LNCAP (cell line): Measurements from ENCODE around the gene DNAJA3.

Experiments
- TF ChIP-seq, protein P1 (sequence below): fragments of 450-650 bp; IDR thresholded peaks from 2 replicates; pipeline ENCODE4 v1.5.1; 2017; ENCODE audit warnings: mild to moderate bottlenecking

DNAJA3 gene

GRCh38 chr16:4442371-4442770 is 16.7 kb downstream of the DNAJA3 start:
- TF ChIP-seq, protein P1, sequence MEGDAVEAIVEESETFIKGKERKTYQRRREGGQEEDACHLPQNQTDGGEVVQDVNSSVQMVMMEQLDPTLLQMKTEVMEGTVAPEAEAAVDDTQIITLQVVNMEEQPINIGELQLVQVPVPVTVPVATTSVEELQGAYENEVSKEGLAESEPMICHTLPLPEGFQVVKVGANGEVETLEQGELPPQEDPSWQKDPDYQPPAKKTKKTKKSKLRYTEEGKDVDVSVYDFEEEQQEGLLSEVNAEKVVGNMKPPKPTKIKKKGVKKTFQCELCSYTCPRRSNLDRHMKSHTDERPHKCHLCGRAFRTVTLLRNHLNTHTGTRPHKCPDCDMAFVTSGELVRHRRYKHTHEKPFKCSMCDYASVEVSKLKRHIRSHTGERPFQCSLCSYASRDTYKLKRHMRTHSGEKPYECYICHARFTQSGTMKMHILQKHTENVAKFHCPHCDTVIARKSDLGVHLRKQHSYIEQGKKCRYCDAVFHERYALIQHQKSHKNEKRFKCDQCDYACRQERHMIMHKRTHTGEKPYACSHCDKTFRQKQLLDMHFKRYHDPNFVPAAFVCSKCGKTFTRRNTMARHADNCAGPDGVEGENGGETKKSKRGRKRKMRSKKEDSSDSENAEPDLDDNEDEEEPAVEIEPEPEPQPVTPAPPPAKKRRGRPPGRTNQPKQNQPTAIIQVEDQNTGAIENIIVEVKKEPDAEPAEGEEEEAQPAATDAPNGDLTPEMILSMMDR, result no peak

DNA sequence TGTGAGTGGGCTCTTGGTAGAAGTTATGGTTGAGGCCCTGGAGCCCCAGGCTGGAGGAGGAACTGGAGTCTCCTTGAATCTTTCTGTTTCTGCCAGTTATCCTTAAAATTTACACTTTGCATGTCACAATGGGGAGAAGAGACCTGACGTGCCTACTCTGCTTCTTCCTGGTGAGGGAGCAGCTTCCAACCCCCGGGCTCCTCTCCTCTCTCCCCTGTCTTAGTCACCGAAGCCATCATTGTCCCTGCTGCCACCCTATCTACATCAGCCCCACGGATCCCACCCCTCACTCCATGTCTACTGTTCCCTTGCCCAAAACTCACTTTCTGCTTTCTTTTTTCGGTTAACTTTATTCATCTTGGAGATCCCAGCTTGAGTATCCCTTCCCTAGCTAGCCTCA is 17.6 kb downstream of the DNAJA3 start:
- TF ChIP-seq, protein P1, result no peak

GRCh38 chr16:4443986-4444385 is 18.3 kb downstream of the DNAJA3 start:
- TF ChIP-seq, protein P1, result no peak

- TF ChIP-seq, protein P1, result no peak
These were observed 24.8 kb downstream of the DNAJA3 start for GRCh38 chr16:4450430-4450829.

- TF ChIP-seq, protein P1, result no peak
These were observed 25.4 kb downstream of the DNAJA3 start for GRCh38 chr16:4450931-4451519.

- TF ChIP-seq, protein P1, result no peak
These were observed 27.0 kb downstream of the DNAJA3 start for GRCh38 chr16:4452674-4453073.

DNA sequence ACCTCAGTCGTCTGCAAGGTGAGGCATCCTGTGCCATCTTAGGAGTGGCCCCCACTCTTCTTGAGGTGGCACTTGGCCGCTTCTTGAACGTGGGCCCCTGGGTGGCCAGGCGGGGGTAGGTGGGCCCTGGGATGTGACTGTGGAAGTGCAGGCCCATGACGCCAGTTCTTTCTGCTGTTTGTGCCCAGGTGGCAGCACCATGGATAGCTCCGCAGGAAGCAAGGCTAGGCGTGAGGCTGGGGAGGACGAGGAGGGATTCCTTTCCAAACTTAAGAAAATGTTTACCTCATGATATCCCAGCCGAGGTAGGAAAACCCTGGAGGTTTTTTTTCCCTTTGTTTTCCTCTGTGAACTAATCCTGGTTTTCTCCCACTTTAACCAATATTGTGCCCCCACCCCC is 29.0 kb downstream of the DNAJA3 start:
- TF ChIP-seq, protein P1, result no peak

DNA sequence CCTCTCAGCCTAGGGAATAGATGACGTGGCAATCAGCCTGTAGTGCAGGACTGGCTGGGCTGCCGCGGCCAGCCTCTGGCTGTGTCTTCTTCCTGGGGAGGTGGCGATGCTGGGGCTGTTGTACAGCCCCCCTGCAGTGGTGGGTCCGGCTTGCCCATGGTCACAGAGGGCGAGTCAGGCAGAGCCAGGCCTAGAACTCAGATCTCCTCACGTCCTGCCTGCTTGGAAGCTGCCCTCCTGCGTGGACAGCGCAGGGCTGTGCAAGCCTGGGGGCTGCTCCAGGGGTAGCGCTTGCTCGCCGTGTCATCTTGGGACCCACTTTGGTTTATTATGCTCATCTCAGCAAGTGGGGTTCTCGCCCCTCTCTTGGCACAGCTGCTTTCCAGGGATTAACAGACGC is 29.4 kb downstream of the DNAJA3 start:
- TF ChIP-seq, protein P1, result no peak
